NK-92 treated with Interleukin-12 subunit alpha and Interleukin-12 subunit beta, amount 100 ng/mL, for 24 hours (cell line): ENCODE measurements around the gene OSR1.
"Not testable (repeated sequence)": the region's sequence is repeated elsewhere in the genome, so short reads cannot be mapped to it uniquely, and the experiment has no call there.

ENCODE experiments used
- DNase-seq: peaks from one replicate; lab custom pipeline; 2025; lab: John Stamatoyannopoulos, UW

OSR1 gene

GRCh38 chr2:19358242-19359020, at the start of gene OSR1:
OSR1 (minus strand) TSS chr2:19358623; CDS start chr2:19353805, 4,818 bp downstream.
- no peak for DNase-seq

- DNase-seq = no peak
Observed at GRCh38 chr2:19403785-19404184, 45.4 kb upstream of the OSR1 start.

DNA sequence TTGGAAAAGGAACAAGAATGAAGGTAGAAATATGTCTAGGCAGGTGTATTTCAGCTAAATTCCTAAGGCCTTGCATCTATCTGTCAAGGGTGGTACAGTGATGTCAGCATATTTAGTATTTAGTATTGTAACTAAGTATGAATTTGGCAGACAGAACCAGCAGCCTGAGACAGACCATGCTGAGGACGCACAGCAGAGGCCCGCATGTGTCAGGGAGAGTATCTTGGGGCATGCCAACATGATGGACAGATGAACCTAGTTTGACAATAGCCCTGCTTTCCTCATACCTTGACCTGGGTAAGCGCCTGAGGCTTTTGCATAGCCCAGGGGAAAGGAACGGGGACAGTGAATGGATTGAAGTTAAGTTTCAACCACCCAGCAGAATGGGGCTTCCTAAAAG, 33.8 kb upstream of the OSR1 start:
- DNase-seq = no peak

GRCh38 chr2:19389469-19389868, 31.0 kb upstream of the OSR1 start:
- not testable (repeated sequence) for DNase-seq

DNA sequence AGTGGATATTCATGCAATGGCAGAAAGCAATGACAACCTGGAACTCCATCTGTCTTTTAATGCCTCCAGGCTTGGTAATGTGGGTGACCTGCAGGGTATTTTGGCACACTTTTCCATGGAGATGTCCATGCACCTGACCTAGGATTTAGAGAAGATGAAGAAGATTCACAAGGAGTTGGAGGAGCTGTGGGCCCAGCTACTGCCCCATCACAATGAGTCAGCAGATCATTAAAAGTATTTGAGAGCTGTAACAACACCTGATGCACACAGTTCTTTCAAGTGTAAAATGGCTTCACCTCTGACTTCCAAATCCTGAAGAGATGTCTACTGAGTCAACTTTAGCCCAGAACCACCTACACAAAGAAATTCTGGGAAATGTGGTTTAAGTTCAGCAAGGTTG, 22.1 kb upstream of the OSR1 start:
- no peak for DNase-seq

DNA sequence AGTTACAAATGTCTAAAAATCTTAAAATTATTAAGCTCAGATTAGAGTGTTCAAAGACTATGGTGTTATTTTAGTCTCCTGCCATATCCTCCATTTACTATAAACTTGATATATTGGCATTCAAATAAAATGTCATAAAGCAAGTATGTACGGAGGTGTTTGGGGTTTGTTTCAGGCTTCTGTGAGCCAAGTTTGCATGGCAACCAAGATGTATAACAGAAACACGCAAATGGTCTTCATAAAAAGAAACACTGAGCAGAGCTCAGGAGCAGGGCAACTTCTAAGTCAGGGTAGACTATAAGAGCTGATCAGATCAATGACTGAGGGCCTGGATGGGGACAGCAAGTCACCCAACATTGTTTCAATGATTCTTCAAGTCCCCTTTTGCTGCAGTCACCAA, 20.5 kb upstream of the OSR1 start:
- DNase-seq = no peak

GRCh38 chr2:19377717-19378116, 19.3 kb upstream of the OSR1 start:
- DNase-seq = no peak

DNA sequence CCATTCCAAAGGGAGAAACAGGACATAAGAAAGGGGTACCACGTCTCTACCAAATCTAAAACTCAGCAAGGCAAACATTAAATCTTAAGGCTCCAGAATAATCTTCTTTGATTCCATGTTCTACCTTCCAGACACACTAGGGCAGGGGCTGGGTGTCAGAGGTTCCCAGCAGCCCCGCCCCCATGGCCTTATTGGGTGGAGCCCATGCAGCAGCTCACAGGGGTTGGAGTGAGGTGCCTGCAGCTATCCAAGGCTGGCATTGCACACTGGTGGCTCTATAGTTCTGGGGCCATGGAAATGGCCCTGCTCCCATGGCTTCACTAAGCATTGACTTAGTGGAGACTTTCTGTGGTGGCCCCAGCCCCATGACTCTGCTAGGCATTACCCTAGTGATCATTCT, 14.9 kb upstream of the OSR1 start:
- no peak for DNase-seq

GRCh38 chr2:19371996-19372582, 13.7 kb upstream of the OSR1 start:
- DNase-seq = no peak

- no peak for DNase-seq
Observed at GRCh38 chr2:19369341-19369955, 11.0 kb upstream of the OSR1 start.

GRCh38 chr2:19368760-19369159, 10.3 kb upstream of the OSR1 start:
- DNase-seq = no peak

DNA sequence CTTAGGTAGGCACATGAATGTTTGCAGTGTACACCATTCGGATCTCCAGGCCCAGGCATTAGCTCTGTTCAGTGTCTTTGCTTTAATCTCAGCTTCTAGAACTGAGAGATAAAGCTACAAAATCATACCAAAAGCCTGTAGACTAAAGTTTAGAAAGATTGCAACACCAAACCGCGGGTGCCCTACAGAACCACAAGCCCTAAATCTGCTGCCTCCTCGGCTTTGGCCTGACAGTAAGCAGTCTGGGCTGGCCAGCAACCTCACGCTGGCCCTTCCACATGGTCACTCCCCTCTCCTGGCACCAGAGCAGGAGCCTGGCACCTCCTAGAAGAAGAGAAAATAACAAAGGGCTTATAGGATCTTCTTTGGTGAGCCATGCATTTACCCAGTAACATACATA, 8.9 kb upstream of the OSR1 start:
- DNase-seq = no peak

GRCh38 chr2:19365126-19365525, 6.7 kb upstream of the OSR1 start:
- DNase-seq = no peak

GRCh38 chr2:19364014-19364413, 5.6 kb upstream of the OSR1 start:
- no peak for DNase-seq

- DNase-seq = no peak
Observed at GRCh38 chr2:19363474-19363778, 5.0 kb upstream of the OSR1 start.

- DNase-seq = no peak
Observed at GRCh38 chr2:19362755-19363473, 4.5 kb upstream of the OSR1 start.

DNA sequence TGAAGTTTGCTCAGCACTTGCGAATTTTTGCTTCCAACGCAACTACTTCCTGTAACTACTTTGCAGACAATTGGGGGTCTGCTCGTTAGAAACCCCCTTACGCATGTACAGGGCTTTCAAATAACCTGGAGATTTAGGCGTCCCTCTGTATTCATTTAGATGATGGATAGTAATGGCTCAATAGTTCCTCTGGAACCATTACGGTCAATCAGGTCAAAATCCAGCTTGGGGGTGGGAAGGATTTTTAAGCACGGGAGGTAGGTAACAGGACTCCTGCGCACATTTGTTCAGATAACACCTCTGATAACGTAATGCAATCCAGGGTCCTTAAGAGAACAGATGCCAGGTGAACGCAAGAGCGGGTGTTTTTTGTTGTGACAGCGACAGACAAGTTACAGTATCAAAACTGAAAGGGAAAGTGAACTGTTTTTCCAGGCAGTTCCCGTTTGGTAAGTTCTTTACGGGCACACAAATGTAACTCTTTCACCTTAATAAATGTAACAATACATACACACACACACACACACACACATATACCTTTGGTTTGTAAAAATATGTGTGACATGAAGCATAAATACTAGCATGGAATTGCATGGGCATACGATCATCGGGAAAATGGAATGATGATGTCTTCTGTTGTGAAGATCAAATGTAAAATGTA, 3.8 kb upstream of the OSR1 start:
- DNase-seq = no peak

DNA sequence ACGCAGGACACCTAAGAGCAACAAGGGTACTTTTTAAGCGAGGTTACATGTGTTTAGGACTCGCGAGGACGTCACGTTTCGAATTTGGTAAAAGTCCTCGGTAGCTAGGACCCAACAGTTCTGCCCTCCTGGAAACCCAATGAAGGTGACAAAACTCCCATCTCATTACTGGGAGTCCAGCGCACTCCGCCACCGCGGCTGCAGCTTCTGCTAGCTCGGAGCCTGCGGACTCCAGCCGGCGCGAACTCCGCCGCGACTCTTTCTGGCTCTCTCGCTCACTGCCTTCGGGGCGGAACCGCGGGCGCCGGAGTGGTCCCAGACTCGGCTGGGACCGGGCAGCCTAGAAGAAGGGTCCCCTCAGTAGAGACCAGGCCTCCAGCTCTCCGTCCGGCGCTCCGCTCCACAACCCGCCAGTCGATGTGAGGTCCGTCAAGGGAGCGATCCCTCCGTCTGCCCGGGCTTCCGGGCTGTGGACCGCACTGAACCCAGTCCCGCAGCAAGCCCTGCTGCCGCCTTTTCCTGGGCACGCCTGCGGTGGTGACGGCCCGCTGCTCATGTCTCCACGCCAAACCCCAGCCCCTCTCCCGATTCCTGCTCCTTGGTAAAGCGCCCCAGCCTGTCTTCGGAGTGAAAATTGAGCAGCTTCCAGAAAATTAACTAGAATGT, 3.0 kb upstream of the OSR1 start:
- DNase-seq = no peak

DNA sequence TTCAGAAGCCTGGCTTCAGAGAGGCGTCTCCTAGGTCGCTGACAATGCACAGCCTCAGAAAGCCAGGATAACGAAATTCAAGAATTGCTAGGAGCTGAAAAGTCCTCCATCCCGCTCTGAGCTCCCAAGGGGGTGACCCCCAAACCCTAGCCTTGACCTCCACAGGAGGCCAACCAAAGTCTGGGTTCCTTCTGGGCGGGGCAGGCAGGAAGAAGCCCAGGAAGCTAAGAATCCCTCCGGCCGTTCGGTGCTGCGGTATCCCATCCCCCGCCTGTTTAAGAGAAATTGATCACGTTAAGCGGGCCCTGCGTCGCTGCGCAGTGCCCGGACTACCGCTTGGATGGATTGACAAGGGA, 2.5 kb upstream of the OSR1 start:
- DNase-seq = no peak

DNA sequence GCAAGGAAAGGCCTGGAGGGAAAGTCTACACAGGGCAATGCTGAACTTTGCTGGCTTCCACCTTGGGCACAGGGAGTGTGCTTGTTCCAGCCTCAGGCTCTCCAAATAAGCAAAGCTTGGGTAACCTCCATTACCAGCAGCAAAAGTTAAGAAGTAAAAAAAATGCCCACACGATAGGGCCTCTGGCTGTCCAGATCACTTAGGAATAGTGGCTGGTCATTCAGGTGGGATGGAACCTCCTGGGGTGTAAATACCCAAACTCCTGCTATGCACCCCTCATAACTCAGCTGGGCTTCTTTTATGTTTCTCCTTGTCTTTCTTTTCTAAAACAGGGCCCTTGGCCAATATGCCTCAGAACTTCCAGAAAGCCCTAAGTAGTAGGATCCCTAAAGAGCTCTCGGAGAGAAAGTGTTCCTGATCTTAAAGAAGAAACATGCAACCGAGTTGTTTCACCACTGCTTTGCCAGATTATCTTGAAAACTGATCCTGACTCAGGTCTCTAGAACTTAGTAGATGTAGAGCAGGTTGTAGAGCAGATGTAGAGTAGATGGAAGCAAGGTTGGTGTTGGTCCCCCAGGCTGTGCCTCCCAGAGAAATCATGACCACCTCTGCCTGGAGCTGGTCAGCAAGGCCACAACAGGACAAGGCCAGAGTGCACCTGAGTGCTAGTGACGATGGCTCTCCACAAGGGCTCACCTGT, 2.0 kb upstream of the OSR1 start:
- DNase-seq = no peak

GRCh38 chr2:19359456-19359855, 1.0 kb upstream of the OSR1 start:
- no peak for DNase-seq

- no peak for DNase-seq
Observed at GRCh38 chr2:19359021-19359357, 566 bp upstream of the OSR1 start.
